ENCODE measurements around the gene TMEM150C.

DNA sequence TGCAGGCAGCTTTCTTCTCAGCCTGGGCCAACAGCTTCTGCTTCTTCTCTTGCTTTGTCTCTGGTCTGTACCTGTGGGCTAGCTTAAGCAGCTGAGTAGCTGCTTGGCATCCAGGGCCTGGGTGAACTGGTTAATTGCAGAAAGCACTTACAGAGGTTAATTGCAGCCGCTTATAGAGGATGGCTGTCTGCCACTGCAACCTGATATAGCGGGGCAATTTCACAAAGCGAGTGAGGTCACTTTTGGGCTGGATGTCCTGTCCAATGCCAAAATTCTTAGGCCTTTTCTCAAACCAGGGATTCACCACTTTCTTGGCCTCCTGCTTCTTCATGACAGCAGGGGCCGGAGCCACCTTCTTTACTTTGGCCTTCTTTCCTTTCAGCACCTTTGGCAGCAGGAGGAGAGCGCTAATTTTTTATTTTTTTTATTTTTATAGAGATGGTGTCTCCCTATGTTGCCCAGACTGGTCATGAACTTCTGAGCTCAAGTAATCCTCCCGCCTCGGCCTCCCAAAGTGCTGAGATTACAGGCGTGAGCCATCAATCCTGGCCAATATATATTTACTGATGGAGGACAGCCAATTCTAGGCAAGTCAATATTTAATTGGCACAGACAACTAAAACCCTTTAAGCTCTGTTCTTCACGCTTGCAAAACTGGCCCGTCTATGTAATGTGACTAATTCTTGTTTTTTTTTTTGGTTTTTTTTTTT lies 70.4 kb downstream of the TMEM150C start:
- TF ChIP-seq POLR2A (IDR thresholded peaks at IDR 0.05) (no peak), CTCF (IDR thresholded peaks at IDR 0.05) (no peak)
